Urothelium cell line (cell line): Measurements from ENCODE around the gene TNPO2.
"Not testable (repeated sequence)": the region's sequence is repeated elsewhere in the genome, so short reads cannot be mapped to it uniquely, and the experiment has no call there.

Experiments
- DNase-seq: peaks from one replicate; pipeline ENCODE4 v3.0.0; 2011; ENCODE audit warnings: low spot score, mixed read lengths
- FAIRE-seq: peaks from 2 replicates; lab custom pipeline; 2011; peaks lifted over from hg19 to GRCh38; lab: Jason Lieb, UNC

TNPO2 gene

GRCh38 chr19:12737835-12738351 lies 14.2 kb upstream of the TNPO2 start:
- DNase-seq (no peak), FAIRE-seq (no peak)

GRCh38 chr19:12736995-12737834 lies 13.5 kb upstream of the TNPO2 start, which contains the start of gene GET3:
Gene GET3, plus strand, starts transcription at chr19:12737497. Its CDS starts 9 bp downstream, at chr19:12737506.
- FAIRE-seq (peak; percentile 42), DNase-seq (peak; percentile 90)

- no peak for FAIRE-seq
- no peak for DNase-seq
Measured at GRCh38 chr19:12733369-12734214, 9.9 kb upstream of the TNPO2 start.

GRCh38 chr19:12731337-12731736 lies 7.6 kb upstream of the TNPO2 start:
- FAIRE-seq (no peak), DNase-seq (no peak)

GRCh38 chr19:12730064-12730463 lies 6.3 kb upstream of the TNPO2 start:
- DNase-seq (no peak), FAIRE-seq (no peak)

- FAIRE-seq (no peak), DNase-seq (no peak)
Measured at GRCh38 chr19:12727745-12728433, 4.2 kb upstream of the TNPO2 start.

- DNase-seq (no peak), FAIRE-seq (no peak)
Measured at GRCh38 chr19:12726988-12727316, 3.2 kb upstream of the TNPO2 start.

GRCh38 chr19:12725612-12726011 lies 1.9 kb upstream of the TNPO2 start:
- not testable (repeated sequence) for FAIRE-seq, DNase-seq

- DNase-seq (no peak), FAIRE-seq (no peak)
Measured at GRCh38 chr19:12723381-12723640, 421 bp downstream of the TNPO2 start.

- DNase-seq (peak; percentile 92), FAIRE-seq (no peak)
Measured at GRCh38 chr19:12722566-12723380, 959 bp downstream of the TNPO2 start.

- no peak for FAIRE-seq
- DNase-seq = peak; percentile 38
Measured at GRCh38 chr19:12721656-12722565, 1.8 kb downstream of the TNPO2 start.

GRCh38 chr19:12720851-12721655 lies 2.7 kb downstream of the TNPO2 start:
- DNase-seq (no peak), FAIRE-seq (no peak)

GRCh38 chr19:12720296-12720695 lies 3.4 kb downstream of the TNPO2 start:
- DNase-seq (no peak), FAIRE-seq (no peak)

- no peak for DNase-seq
- no peak for FAIRE-seq
Measured at GRCh38 chr19:12715929-12716328, 7.8 kb downstream of the TNPO2 start.

- FAIRE-seq (no peak), DNase-seq (no peak)
Measured at GRCh38 chr19:12715102-12715501, 8.6 kb downstream of the TNPO2 start.

GRCh38 chr19:12713304-12713703 lies 10.4 kb downstream of the TNPO2 start:
- DNase-seq, FAIRE-seq: not testable (repeated sequence)

GRCh38 chr19:12712077-12712476 lies 11.7 kb downstream of the TNPO2 start:
- FAIRE-seq, DNase-seq: not testable (repeated sequence)

- no peak for DNase-seq
Measured at GRCh38 chr19:12711187-12711586, 12.5 kb downstream of the TNPO2 start.

GRCh38 chr19:12708641-12709040 lies 15.1 kb downstream of the TNPO2 start:
- no peak for FAIRE-seq
- DNase-seq = no peak

More at GRCh38 chr19:12711187-12711586, 12.5 kb downstream of the TNPO2 start:
- no peak for FAIRE-seq
